HFFc6 (cell line): Measurements from ENCODE around the gene RNF208. TPM values are rescaled to one million over a fixed set of nuclear protein-coding genes. Genes with fewer than 3 reads are reported as not detected.

ENCODE experiments used
- DNase-seq: peaks from one replicate; pipeline ENCODE4 v3.0.0-alpha.2; 2018
- H3K27ac Mint-ChIP-seq: 2 replicates; pipeline ENCODE4 v1.8.0; 2020; ENCODE audit warnings: mild to moderate bottlenecking, mixed read lengths
- H3K27me3 Mint-ChIP-seq: 2 replicates; pipeline ENCODE4 v1.8.0; 2021; ENCODE audit warnings: mild to moderate bottlenecking, moderate library complexity, mixed read lengths; ENCODE audit not compliant: insufficient read depth
- H3K36me3 Mint-ChIP-seq: 2 replicates; pipeline ENCODE4 v1.8.0; 2021; ENCODE audit warnings: low read depth, mixed read lengths
- H3K4me1 Mint-ChIP-seq: 2 replicates; pipeline ENCODE4 v1.8.0; 2020; ENCODE audit warnings: low read depth, mixed read lengths
- H3K4me3 Mint-ChIP-seq: 2 replicates; pipeline ENCODE4 v1.8.0; 2020; ENCODE audit warnings: mild to moderate bottlenecking, moderate library complexity, mixed read lengths
- H3K9me3 Mint-ChIP-seq: 2 replicates; pipeline ENCODE4 v1.8.0; 2020; ENCODE audit warnings: mild to moderate bottlenecking, mixed read lengths
- total RNA-seq, 6 experiments: library from RNA; stranded (reverse); fragmentation: NEBNext Ultra II Directional; extraction: Animal tissue kit (Norgen Biotek cat#: 25700); gene quantifications; 2 replicates in 1 of 6; 3 replicates in 5 of 6; pipeline ENCODE4 v1.2.3, GENCODE V29; 2021
- TF ChIP-seq, protein P1 (sequence below): fragments of 200-600 bp; sonication (generic); IDR thresholded peaks from 2 replicates; pipeline ENCODE4 v1.5.0; 2021; ENCODE audit warnings: antibody characterized with exemption, mild to moderate bottlenecking

Gene RNF208
- total RNA-seq, 6 experiments from 2014 or later: 2.5 to 3.8 (median 3.4) TPM

DNA sequence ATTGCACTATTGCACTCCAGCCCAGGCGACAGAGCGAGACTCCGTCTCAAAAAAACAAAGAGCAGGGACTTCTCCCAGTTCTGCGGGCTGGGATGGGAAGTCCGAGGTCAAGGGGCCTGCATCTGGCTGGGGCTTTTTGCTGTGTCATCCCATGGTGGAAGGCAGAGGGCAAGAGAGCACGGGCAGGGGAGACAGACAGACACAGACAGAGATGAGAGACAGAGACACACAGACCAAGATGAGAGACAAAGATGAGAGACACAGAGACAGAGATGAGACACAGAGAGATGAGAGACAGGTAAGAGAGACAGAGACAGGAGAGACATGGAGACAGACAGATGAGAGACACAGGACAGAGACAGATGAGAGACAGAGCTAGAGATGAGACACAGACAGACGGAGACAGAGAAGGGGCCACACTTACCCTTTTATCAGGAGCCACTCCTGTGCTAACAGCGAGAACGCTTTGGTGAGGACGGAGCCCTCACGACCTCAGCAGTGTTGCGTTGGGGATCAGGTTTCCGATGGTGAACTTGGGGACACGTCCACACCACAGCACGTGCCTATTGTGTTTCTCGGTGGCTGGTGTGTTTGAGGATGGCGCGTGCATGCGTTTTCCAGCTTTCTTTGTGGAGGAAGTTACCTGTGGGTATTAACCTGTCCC is 46.6 kb upstream of the RNF208 start:
- Mint-ChIP-seq H3K36me3 (peaks cover 20% of the 10 kb centered on the region), H3K4me1 (peaks cover 23% of the 10 kb centered on the region)

DNA sequence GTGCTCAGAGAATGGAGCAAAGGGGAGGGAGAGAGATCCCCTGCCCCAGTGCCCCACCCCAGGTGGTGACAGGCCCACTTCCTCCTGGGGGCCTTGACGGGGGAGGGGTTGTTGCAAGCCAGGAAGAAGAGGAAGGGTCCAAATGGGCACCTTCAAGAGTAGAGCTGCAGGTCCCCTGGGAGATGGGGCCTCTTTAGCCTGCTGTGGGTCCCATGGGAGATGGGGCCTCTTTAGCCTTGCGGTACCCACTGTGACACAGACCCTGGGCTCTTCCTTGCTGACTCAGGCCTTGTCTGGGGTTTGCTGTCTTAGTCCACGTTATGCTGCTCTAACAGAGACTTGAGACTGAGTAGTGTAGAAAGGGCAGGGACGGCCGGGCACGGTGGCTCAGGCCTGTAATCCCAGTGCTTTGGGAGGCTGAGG is 45.9 kb upstream of the RNF208 start:
- DNase-seq: no peak
- no peaks in the 10 kb centered on the region for H3K9me3 Mint-ChIP-seq
- peaks cover 23% of the 10 kb centered on the region for H3K4me1 Mint-ChIP-seq
- H3K27ac Mint-ChIP-seq: peak overlapping the region; percentile 83
- no peak overlapping the region for H3K4me3 Mint-ChIP-seq
- peaks cover 2% of the 10 kb centered on the region for H3K27me3 Mint-ChIP-seq
- TF ChIP-seq, protein P1, sequence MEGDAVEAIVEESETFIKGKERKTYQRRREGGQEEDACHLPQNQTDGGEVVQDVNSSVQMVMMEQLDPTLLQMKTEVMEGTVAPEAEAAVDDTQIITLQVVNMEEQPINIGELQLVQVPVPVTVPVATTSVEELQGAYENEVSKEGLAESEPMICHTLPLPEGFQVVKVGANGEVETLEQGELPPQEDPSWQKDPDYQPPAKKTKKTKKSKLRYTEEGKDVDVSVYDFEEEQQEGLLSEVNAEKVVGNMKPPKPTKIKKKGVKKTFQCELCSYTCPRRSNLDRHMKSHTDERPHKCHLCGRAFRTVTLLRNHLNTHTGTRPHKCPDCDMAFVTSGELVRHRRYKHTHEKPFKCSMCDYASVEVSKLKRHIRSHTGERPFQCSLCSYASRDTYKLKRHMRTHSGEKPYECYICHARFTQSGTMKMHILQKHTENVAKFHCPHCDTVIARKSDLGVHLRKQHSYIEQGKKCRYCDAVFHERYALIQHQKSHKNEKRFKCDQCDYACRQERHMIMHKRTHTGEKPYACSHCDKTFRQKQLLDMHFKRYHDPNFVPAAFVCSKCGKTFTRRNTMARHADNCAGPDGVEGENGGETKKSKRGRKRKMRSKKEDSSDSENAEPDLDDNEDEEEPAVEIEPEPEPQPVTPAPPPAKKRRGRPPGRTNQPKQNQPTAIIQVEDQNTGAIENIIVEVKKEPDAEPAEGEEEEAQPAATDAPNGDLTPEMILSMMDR: no peak
- peaks cover 20% of the 10 kb centered on the region for H3K36me3 Mint-ChIP-seq

More for the DNA sequence above, 46.6 kb upstream of the RNF208 start:
- no peak for DNase-seq
- H3K4me3 Mint-ChIP-seq: peak overlapping the region; percentile 25
- TF ChIP-seq, protein P1: no peak
- H3K9me3 Mint-ChIP-seq: no peaks in the 10 kb centered on the region
- peaks cover 2% of the 10 kb centered on the region for H3K27me3 Mint-ChIP-seq
- H3K27ac Mint-ChIP-seq: peak overlapping the region; percentile 83

DNA sequence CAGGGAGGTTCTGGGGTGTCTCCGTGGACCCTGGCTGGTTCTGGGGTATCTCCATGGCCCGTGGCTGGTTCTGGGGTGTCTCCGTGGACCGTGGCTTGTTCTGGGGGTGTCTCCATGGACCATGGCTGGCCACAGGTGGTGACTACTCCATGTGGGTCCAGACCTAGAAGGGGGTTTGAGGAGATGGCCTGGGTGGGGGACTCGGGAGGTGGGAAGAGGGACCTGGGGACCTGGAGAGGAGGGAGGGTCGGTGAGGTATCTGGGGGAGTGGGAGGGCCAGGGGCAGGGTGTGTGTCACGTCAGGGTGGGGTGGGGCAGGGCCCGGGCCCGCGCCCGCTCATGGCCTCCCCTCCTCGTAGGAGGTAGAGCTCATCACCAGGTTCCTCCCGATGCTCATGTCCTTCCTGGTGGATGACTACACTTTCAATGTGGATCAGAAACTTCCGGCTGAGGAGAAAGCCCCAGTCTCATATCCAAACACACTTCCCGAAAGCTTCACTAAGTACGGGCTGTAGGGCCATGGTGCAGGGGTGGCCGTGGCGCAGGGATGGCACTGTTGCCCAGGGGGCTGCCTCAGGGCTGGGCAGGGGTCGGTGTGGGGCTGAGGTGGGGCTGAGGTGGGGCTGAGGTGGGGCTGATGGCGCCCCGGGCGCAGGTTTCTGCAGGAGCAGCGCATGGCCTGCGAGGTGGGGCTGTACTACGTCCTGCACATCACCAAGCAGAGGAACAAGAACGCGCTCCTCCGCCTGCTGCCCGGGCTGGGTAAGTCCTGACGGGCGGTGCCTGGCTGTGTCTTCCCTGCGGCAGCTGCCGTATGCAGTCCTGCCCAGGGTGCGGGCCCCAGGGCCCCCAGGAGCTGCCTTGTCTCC is 44.8 kb upstream of the RNF208 start:
- Mint-ChIP-seq H3K36me3 (peaks cover 21% of the 10 kb centered on the region), H3K27me3 (peaks cover 2% of the 10 kb centered on the region), H3K4me1 (peaks cover 26% of the 10 kb centered on the region), H3K4me3 (no peak overlapping the region), H3K9me3 (no peaks in the 10 kb centered on the region), H3K27ac (no peak overlapping the region)
- TF ChIP-seq, protein P1: no peak
- DNase-seq: no peak

DNA sequence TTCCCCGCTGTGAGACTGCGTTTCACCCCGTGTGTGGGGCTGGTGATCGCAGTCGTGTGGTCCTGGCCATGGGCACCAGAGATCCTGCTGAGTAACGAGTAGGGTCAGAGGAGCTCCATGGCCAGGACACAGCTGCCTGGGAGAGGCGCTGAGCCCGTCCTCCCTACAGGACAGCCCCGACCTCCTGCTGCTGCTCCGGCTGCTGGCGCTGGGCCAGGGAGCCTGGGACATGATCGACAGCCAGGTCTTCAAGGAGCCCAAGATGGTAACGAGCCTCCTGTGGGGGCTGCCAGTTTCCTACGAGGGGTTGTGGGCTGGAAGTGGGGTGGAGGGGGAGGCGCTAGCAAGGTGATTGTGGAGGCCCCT is 44.1 kb upstream of the RNF208 start:
- DNase-seq: no peak
- Mint-ChIP-seq H3K27me3 (peaks cover 2% of the 10 kb centered on the region), H3K27ac (no peak overlapping the region), H3K9me3 (no peaks in the 10 kb centered on the region), H3K4me1 (peaks cover 30% of the 10 kb centered on the region), H3K36me3 (peaks cover 26% of the 10 kb centered on the region), H3K4me3 (no peak overlapping the region)
- TF ChIP-seq, protein P1: no peak

DNA sequence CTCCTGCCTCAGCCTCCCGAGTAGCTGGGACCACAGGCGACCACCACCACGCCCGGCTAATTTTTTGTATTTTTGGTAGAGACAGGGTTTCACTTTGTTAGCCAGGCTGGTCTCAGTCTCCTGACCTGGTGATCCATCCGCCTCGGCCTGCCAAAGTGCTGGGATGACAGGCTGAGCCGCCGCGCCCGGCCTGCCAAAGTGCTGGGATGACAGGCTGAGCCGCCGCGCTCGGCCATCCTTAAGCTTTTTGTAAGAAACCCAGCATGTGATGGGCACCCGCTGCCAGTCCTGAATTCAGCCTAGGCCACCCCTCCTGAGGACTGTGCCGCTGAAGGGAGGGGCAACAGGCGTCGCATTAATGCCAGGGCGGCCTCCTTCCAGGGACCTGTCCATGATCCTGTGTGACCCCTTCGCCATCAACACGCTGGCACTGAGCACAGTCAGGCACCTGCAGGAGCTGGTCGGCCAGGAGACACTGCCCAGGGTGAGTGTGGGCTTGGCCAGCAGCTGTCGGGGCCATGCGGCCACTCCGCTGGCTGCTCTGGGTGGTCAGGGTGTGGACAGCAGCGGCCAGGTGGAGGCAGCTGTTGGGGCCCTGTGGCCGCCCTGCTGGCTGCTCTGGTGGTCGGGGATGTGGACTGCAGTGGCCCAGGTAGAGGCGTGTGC is 43.6 kb upstream of the RNF208 start:
- peaks cover 2% of the 10 kb centered on the region for H3K27me3 Mint-ChIP-seq

More for the DNA sequence above, 43.6 kb upstream of the RNF208 start:
- Mint-ChIP-seq H3K36me3 (peaks cover 26% of the 10 kb centered on the region), H3K27ac (no peak overlapping the region), H3K9me3 (no peaks in the 10 kb centered on the region), H3K4me1 (peaks cover 30% of the 10 kb centered on the region), H3K4me3 (no peak overlapping the region)
- TF ChIP-seq, protein P1: no peak
- no peak for DNase-seq
